ENCODE data around the gene KIR3DL2. TPM values are rescaled to one million over a fixed set of nuclear protein-coding genes. Genes with fewer than 3 reads are reported as not detected.
"Not testable (repeated sequence)": the region's sequence is repeated elsewhere in the genome, so short reads cannot be mapped to it uniquely, and the experiment has no call there.

KIR3DL2 gene
- total RNA-seq, 4 donors from 2014 or later: not detected

GRCh38 chr19:54817670-54818536 is 32.3 kb upstream of the KIR3DL2 start:
- no peak for TF ChIP-seq CTCF (IDR thresholded peaks at IDR 0.05; ENCODE audit: low read depth)

GRCh38 chr19:54832496-54832895 is 17.7 kb upstream of the KIR3DL2 start, which contains the start of gene KIR2DS4:
Gene KIR2DS4 (plus strand): TSS chr19:54832676.
- not testable (repeated sequence) for TF ChIP-seq CTCF (IDR thresholded peaks at IDR 0.05; ENCODE audit: low read depth)

GRCh38 chr19:54850930-54851329 is 687 bp downstream of the KIR3DL2 start:
- TF ChIP-seq CTCF (IDR thresholded peaks at IDR 0.05; ENCODE audit: low read depth): no peak

- TF ChIP-seq CTCF (IDR thresholded peaks at IDR 0.05; ENCODE audit: low read depth): no peak
Observed at GRCh38 chr19:54851353-54851752, 1.1 kb downstream of the KIR3DL2 start.

- TF ChIP-seq CTCF (IDR thresholded peaks at IDR 0.05; ENCODE audit: low read depth): no peak
Observed at GRCh38 chr19:54871696-54872095, 21.5 kb downstream of the KIR3DL2 start.

GRCh38 chr19:54873990-54874389 is 23.7 kb downstream of the KIR3DL2 start, which contains the start of gene FCAR:
Gene FCAR (plus strand): TSS chr19:54874235. CDS start chr19:54874290, 55 bp downstream.
- no peak for TF ChIP-seq CTCF (IDR thresholded peaks at IDR 0.05; ENCODE audit: low read depth)

- TF ChIP-seq CTCF (IDR thresholded peaks at IDR 0.05; ENCODE audit: low read depth): no peak
Observed at GRCh38 chr19:54875506-54875905, 25.3 kb downstream of the KIR3DL2 start.

All from subcutaneous adipose tissue (tissue), 4 donors.